UCSD-AML1 (cell line): ENCODE measurements around the gene GNAZ.

Experiments
- DNase-seq: peaks from one replicate; lab custom pipeline; 2025; ENCODE audit not compliant: unreplicated experiment; lab: John Stamatoyannopoulos, UW

GNAZ gene

GRCh38 chr22:23105919-23106318 lies 35.6 kb downstream of the GNAZ start:
- DNase-seq = no peak

- no peak for DNase-seq
Measured at GRCh38 chr22:23106344-23106743, 36.0 kb downstream of the GNAZ start.

- no peak for DNase-seq
Measured at GRCh38 chr22:23106906-23107367, 36.6 kb downstream of the GNAZ start.

GRCh38 chr22:23107487-23108248 lies 37.3 kb downstream of the GNAZ start:
- DNase-seq = no peak

GRCh38 chr22:23108249-23109078 lies 38.1 kb downstream of the GNAZ start:
- DNase-seq = no peak

- DNase-seq = no peak
Measured at GRCh38 chr22:23109079-23109347, 38.7 kb downstream of the GNAZ start.

GRCh38 chr22:23109441-23109978 lies 39.2 kb downstream of the GNAZ start:
- DNase-seq = no peak

- DNase-seq = no peak
Measured at GRCh38 chr22:23110190-23110921, 40.0 kb downstream of the GNAZ start.

- DNase-seq = no peak
Measured at GRCh38 chr22:23110922-23111527, 40.7 kb downstream of the GNAZ start.

GRCh38 chr22:23112472-23113012 lies 42.2 kb downstream of the GNAZ start:
- DNase-seq = no peak

- DNase-seq = no peak
Measured at GRCh38 chr22:23113067-23113846, 42.9 kb downstream of the GNAZ start.

GRCh38 chr22:23113847-23114720 lies 43.8 kb downstream of the GNAZ start:
- no peak for DNase-seq

GRCh38 chr22:23114721-23115020 lies 44.4 kb downstream of the GNAZ start:
- no peak for DNase-seq

GRCh38 chr22:23115369-23115768 lies 45.0 kb downstream of the GNAZ start:
- no peak for DNase-seq

- no peak for DNase-seq
Measured at GRCh38 chr22:23115825-23116494, 45.6 kb downstream of the GNAZ start.

GRCh38 chr22:23116506-23117263 lies 46.4 kb downstream of the GNAZ start:
- DNase-seq = no peak

- DNase-seq = no peak
Measured at GRCh38 chr22:23117275-23117674, 47.0 kb downstream of the GNAZ start.
